GM06990 (cell line): ENCODE measurements around the gene CACNA2D3.

ENCODE experiments used
- DNase-seq: peaks from one replicate; pipeline ENCODE4 v3.0.0-alpha.2; 2011; ENCODE audit not compliant: insufficient read length; ENCODE audit errors: extremely low read depth
- H3K27me3 ChIP-seq: replicated peaks from 2 replicates; pipeline ENCODE4 v1.6.0; 2011; ENCODE audit warnings: low read length; ENCODE audit not compliant: control insufficient read depth, insufficient read depth
- H3K36me3 ChIP-seq: 2 replicates; pipeline ENCODE4 v1.5.1; 2011; ENCODE audit warnings: low read length; ENCODE audit not compliant: control insufficient read depth, insufficient read depth
- H3K4me3 ChIP-seq: replicated peaks from 2 replicates; pipeline ENCODE4 v1.5.1; 2011; ENCODE audit warnings: low read depth, mild to moderate bottlenecking, control low read depth, low read length
- TF ChIP-seq, protein P1 (sequence below): IDR thresholded peaks from 2 replicates; pipeline ENCODE4 v1.5.1; 2011; ENCODE audit warnings: low read length, control low read depth, mild to moderate bottlenecking, inconsistent platforms; ENCODE audit not compliant: insufficient read depth, poor library complexity, severe bottlenecking

CACNA2D3 gene

DNA sequence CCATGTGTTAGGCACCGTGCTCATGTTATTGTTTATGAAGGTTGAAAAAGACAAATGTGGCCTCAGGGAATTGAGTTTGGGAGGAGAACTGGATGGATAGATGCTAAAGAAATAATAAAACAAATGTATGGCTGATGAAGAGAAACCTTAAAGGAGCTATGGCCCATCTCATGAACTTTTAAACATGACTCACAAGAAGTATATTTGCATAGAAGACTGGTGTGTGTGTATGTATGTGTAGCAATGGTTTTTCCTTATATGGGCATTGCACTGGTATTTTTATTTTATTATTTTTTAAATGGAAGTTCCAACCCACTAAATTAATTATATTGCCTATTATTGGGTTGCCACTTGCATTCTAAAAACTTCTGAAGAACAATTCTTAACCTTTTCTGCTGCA lies 31.1 kb downstream of the CACNA2D3 start:
- Histone ChIP-seq H3K36me3 (no peaks in the 10 kb centered on the region), H3K4me3 (no peak overlapping the region)
- no peak for DNase-seq

DNA sequence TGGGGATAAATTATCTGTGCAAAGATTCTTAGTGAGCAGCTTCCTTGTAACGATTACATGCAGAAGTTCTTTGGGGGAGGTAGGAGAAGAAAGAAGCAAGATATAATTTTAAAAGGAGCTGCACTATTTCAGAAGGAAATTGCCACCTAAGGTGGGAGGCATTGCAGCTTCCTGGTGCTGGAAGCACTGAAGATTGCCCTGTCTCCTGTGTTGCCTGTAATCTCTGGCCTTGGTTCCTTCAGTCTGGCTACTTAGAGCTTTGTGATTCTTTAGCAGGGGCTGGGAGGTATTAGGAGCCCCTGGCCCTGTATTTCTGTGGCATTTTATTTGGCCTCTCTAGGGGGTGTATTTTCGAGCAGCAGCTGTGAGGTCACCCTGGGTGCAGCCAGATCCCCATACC lies 35.5 kb downstream of the CACNA2D3 start:
- Histone ChIP-seq H3K36me3 (no peaks in the 10 kb centered on the region), H3K4me3 (no peak overlapping the region), H3K27me3 (no peaks in the 10 kb centered on the region)
- no peak for DNase-seq
- TF ChIP-seq, protein P1, sequence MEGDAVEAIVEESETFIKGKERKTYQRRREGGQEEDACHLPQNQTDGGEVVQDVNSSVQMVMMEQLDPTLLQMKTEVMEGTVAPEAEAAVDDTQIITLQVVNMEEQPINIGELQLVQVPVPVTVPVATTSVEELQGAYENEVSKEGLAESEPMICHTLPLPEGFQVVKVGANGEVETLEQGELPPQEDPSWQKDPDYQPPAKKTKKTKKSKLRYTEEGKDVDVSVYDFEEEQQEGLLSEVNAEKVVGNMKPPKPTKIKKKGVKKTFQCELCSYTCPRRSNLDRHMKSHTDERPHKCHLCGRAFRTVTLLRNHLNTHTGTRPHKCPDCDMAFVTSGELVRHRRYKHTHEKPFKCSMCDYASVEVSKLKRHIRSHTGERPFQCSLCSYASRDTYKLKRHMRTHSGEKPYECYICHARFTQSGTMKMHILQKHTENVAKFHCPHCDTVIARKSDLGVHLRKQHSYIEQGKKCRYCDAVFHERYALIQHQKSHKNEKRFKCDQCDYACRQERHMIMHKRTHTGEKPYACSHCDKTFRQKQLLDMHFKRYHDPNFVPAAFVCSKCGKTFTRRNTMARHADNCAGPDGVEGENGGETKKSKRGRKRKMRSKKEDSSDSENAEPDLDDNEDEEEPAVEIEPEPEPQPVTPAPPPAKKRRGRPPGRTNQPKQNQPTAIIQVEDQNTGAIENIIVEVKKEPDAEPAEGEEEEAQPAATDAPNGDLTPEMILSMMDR = no peak

More for the DNA sequence above, 31.1 kb downstream of the CACNA2D3 start:
- TF ChIP-seq, protein P1 = no peak
- no peaks in the 10 kb centered on the region for H3K27me3 ChIP-seq

DNA sequence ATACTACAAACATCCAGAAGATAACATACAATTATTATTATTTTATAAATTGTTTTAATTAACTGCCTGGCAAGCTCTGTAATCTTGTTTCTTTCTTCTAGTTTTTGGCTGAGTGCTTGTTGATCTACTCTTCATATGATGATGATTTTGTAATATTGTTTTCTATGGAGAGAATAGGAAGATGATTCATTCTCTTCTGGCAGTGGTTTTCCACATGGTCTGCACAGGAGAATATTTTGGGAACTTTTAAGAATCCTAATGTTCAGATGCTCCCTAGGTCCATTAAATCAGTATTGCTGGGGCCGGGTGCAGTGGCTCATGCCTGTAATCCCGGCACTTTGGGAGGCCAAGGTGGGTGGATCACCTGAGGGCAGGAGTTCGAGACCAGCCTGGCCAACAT lies 37.6 kb downstream of the CACNA2D3 start:
- TF ChIP-seq, protein P1 = no peak
- no peaks in the 10 kb centered on the region for H3K27me3 ChIP-seq
- no peaks in the 10 kb centered on the region for H3K36me3 ChIP-seq
- H3K4me3 ChIP-seq = no peak overlapping the region
- DNase-seq = no peak

DNA sequence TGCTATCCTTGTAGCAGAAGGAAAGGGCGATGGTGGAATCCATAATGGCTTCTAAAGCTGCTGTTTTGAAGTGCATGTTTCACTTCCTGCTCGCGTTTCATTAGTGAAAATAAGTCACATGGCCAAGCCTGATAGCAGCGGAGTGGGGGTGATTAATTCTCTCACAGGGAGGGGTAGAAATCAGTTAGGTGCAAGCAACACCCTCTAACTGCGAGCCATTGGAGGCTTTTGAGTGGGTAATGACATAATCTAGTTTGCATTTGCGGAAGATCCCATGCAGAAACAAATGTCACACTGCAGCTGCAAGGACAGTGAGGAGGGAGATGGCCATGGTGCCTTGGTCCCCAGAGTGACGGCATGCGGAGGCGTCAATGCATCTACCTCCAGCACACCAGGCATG lies 41.1 kb downstream of the CACNA2D3 start:
- H3K36me3 ChIP-seq = no peaks in the 10 kb centered on the region
- no peaks in the 10 kb centered on the region for H3K27me3 ChIP-seq
- TF ChIP-seq, protein P1 = no peak
- no peak overlapping the region for H3K4me3 ChIP-seq
- no peak for DNase-seq

DNA sequence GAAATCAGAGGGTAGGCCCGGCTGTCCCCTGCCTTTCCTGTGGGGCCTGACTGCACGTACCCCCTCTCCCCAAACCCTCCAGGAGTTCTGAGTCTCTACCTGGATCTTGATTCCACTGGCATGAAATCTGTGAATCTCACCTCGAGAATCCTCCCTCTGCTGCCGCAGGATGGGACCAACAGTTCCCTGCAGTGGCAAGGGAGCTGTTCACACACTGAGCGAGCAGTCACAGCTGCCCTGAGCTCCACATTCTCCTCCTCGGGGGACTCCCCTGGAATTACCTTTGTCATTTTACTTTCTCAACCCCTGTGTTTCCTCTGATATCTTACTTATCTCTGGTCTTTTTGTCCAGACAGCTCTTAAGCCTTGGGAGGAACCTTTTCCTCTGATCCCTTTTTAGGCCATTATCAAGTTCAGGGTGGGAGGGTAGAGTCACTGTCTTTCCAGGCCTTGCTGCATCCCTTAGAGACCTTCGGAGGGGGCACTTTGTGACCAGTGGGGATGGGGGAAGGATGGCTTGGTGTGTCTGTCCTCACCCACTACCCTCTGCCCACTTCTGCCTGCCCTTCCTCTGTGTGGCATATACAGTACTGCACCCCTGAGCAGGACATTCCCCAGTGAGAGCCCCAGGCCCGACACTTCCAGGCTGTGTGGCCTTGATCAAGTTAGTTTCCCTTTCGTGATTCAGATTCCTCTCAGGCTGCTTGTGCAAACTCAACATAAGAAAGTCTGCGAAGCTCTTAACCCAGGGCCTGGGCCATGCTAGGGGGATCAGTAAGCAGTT lies 42.0 kb downstream of the CACNA2D3 start:
- no peak for DNase-seq
- H3K27me3 ChIP-seq = no peaks in the 10 kb centered on the region
- no peaks in the 10 kb centered on the region for H3K36me3 ChIP-seq
- TF ChIP-seq, protein P1 = no peak
- no peak overlapping the region for H3K4me3 ChIP-seq

DNA sequence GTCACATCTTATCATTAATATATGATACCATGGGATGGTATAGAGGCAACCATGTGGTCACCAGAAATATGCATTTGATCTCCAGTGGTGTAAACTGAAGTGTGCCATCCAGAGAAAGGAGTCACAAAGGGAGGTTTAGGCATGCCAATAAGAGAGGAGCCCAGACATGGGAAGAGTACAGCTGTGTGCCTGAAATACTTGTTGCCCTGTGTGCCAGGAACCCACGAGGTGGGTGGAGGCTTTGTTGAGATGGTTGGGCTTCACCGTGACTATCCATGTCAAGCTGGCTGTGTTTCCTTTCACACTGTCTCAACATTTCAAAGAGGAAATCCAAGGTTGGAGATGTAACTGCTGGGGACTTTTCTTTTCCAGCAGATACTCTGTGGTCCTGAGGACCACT lies 43.5 kb downstream of the CACNA2D3 start:
- H3K27me3 ChIP-seq = no peaks in the 10 kb centered on the region
- H3K4me3 ChIP-seq = no peak overlapping the region
- H3K36me3 ChIP-seq = no peaks in the 10 kb centered on the region
- no peak for DNase-seq
- TF ChIP-seq, protein P1 = no peak
